ENCODE data around the gene TEDC1.

TEDC1 gene

DNA sequence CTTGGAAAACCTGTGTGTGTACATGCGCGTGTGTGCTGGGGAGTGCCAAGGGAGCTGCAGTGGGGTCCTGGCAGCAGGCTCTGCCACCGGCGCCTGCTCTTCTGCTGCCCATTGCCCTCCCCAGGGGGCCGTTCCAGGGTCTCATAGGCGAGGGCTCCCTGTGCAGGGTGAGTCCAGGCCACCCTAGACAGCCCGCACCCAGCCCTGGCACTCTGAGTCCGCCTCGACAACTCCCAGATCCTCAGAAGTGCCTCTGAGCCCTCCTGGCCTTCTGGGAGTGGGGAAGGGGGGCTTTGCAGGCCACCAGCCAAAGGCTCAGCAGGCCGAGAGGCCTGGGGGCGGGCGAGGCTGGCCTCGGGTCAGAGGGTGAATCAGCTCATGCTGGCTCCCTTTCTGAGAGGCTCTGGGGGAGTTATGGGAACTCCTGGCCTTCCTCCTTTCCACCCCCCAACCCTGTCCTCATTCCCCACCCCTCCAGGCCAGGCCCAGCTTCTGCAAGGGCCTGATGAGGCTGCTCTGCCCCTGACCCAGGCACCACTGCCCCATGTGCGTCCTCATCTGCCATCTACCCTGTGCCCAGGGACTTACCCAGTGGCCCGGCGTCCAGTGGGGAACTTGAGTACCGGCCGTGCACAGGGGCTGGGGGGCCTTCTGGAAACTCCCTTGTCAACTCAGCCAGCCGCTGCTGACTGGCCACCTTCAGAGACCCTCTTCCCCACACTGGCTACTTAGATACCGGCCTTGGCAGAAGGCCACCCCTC is 2.1 kb upstream of the TEDC1 start:
- no peak for TF ChIP-seq ZNF274 (IDR thresholded peaks at IDR 0.05; ENCODE audit: low read depth, low read length)
- H3K4me3 ChIP-seq (ENCODE audit: low read length) = no peak overlapping the region; the same call in 1 of the 2 replicates

DNA sequence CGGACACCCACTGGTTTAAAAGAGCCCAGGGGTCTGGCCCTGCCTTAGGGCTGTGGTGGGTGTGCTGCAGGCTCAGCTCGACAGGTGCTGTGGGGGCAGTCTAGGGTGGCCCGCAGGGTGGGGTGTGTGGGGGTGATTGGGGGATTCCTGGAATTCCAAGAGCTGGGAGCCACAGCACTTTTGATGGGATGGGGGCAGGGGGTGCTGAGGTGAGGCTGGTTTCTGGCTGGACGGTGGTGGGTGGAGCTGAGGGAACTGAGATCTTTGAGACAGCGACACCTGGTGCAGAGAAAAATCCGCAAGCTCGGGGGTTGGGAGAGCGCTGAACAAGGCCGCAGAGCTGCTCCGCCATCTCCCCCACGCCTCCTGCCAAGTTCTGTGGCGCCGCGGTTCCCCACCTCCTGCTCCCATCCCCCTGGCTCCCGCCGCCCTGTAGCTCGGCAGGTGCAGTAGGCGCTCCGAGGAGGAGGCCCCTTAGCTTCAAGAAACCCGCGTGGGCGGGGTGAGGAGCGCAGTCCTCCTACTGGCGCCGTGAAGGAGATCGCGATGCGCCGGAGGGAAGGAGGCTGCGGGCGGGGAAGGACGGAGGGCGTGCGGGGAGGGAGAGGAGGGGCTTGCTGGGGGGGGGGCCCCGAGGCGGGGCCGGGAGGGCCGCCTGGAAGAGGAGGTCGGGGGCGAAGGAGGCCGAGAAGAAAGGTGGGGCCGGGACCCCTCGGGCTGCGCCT is 1.3 kb upstream of the TEDC1 start:
- H3K4me3 ChIP-seq (ENCODE audit: low read length) = peak overlapping the region; percentile 76; the same call in 1 of the 2 replicates
- TF ChIP-seq ZNF274 (IDR thresholded peaks at IDR 0.05; ENCODE audit: low read depth, low read length) = no peak

DNA sequence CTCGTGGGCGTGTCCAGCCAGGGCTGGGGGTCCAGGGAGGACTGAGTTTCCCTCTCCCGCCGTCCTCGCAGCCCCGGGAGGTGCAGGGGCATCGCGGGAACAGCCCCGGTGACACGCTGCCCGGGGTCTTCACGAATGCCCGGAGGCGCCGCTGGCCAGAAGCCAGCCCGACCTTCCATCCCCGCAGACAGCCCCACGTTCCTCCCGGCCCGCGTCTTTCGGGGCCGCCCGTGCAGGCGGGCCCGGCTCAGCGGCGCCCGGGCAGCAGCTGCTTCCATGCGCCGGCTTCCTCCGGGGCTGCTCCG is 827 bp upstream of the TEDC1 start:
- TF ChIP-seq ZNF274 (IDR thresholded peaks at IDR 0.05; ENCODE audit: low read depth, low read length) = no peak
- H3K4me3 ChIP-seq (ENCODE audit: low read length) = peak overlapping the region; percentile 76; the same call in 1 of the 2 replicates

DNA sequence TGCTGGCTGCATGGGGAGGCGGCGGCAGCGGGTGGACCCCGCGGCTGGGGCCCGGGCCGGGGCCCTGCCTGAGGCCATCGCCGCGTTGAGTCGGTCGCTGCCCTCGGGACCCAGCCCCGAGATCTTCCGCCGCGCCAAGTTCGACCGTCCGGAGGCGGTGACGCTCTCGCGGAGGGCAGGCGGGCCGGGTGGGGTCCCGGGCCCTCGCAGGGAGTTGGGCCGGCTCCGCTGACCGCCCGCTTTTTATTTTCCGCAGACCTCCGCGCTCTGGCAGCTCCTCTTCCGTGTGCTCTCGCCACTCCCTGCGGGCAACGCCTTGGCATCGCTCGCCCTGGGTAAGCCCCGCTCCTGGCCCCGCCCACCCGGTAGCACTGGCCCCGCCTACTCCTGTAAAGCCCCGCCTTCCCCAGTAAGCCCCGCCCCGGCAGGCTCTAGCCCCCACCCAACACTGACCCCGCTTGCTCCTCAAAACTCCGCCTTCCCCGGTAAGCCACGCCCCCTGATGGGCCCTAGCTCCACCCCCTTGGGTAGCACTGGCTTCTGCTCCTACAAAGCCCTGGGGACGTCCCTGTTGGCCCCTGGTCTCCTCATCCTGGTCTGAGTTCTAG is 424 bp downstream of the TEDC1 start:
- no peak for TF ChIP-seq ZNF274 (IDR thresholded peaks at IDR 0.05; ENCODE audit: low read depth, low read length)
- peak overlapping the region; percentile 92 for H3K4me3 ChIP-seq (ENCODE audit: low read length)

DNA sequence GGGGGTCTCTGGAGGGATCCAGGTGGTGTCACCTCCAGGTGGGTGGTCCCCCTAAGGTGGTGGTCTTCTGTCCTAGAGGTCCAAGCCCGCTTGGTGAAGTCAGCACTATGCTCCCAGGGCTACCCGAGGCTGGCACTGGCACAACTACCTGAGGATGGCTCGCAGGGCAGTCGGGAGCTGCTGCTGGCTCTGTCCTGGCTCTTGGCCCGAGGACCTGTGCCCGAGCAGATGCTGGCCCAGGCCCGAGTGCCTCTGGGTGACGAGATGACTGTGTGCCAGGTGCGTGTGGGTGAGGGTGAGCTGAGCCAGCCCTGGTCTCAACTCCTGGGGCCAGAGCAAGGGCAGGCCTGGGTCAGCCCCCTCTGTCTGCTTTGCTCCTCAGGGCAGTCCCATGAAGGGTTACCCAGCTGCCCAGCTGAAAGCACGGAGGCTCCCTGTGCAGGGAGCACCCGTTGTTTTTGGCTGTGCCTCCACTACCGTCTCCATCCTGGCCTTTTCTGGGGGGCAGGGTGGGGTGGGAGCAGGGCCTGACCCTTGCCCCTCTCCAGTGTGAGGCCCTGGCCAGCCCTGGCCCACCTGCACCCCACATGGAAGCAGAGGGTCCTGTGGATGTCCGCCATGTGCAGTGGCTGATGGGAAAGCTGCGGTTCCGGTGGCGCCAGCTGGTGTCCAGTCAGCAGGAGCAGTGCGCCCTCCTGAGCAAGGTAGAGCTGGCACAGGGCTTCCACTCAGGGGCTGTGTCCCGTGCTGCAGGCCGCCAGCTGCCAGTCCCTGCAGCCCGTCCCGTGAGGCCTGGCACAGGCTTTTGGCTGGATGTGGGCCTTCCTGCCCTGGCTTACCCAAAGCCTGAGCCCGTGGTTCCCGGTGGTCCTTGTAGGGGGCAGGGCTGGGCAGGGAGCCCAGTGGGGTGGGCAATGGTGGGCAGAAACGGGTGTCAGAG is 1.3 kb downstream of the TEDC1 start:
- H3K4me3 ChIP-seq (ENCODE audit: low read length) = peak overlapping the region; percentile 43; the same call in 1 of the 2 replicates

DNA sequence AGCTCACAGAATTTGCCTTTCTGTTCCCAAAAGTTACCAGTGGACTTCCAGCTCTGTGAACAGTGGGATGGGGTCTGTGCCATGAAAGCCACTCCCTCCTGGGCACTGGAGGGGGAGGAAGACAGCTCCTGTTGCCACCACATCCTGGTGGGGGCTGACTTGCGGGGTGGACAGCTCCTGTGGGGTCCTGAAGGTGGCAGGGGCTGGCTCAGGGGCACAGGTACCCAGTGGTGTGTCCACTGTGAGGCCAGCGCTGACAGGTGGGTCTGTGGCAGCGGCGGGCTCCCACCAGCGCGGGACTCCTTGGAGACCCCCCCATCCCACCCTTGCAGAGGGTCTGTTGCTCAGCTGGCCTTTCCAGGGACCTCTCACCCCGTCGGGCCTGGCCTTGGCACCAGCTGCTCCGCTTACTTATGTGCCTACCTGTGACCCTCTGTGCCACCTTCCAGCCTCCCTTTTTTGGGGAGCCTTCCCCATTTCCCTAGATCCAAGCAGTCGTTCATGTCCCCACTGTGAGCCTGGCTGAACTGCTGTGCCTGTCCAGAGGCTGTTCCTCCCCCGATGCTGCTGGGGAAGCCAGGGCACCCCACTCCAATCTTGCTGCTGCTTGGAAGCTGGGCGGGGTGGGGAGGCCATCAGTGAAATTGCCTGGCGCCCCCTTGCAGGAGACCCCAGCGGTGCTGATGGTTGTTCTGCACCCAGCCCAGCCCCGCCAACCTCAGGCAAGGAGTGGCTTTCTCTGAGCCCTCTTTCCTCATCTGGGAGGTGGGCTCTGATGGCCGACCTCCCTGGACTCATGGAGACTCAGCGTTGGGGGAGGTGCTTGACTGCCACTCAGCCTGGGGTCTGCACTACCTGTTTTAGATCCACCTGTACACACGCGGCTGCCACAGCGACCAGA is 2.2 kb downstream of the TEDC1 start:
- TF ChIP-seq ZNF274 (IDR thresholded peaks at IDR 0.05; ENCODE audit: low read depth, low read length) = no peak
- no peak overlapping the region for H3K4me3 ChIP-seq (ENCODE audit: low read length)

More for the DNA sequence above, 1.3 kb downstream of the TEDC1 start:
- no peak for TF ChIP-seq ZNF274 (IDR thresholded peaks at IDR 0.05; ENCODE audit: low read depth, low read length)

DNA sequence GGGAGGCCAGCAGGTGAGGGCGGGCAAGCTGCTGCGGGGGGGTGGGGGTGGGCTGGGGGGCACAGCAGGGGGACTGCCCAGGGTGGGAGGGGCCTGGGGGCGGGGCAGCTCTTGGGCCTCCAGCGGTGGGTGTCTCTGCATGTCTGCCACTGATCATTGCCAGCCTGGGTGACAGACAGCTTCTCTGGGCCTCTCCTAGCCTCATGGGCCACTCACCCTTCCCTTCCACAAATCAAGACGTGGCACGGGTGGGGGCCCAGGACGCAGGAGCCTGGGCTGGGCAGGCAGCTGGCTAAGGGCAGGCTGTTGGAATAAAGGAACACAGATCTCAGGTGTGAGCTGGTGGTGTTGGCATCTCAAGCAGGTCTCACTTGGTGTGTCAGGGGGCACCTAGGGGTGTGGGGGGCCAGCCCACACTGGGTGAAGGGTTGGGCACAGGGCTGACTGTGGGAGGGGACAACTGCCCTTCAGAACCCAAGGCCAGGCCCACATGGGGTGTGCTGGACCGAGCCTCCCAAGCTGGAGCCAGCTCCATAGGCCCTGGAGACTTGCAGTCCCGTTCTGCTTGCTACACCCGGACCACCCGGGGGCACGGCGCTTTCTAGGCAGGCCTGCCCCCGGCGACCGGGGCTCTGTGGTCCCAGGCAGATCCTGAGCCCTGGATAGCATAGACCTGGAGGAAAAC is 3.0 kb downstream of the TEDC1 start:
- no peak for TF ChIP-seq ZNF274 (IDR thresholded peaks at IDR 0.05; ENCODE audit: low read depth, low read length)
- no peak overlapping the region for H3K4me3 ChIP-seq (ENCODE audit: low read length)

DNA sequence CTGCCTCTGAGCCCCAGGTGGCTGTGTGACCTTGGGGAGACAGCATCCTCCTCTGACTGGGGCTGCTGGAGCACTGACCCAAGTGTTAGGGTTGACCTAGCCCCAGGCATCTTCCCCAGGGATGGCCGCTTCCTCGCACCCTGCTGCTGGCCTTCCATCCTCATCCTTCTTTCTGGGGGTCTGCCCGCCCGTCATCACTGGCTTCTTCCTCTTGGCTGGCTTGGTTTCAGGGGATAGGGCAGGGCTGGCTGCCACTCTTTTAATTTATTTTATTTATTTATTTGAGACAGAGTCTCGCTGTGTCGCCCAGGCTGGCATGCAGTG is 3.5 kb downstream of the TEDC1 start:
- H3K4me3 ChIP-seq (ENCODE audit: low read length) = no peak overlapping the region

DNA sequence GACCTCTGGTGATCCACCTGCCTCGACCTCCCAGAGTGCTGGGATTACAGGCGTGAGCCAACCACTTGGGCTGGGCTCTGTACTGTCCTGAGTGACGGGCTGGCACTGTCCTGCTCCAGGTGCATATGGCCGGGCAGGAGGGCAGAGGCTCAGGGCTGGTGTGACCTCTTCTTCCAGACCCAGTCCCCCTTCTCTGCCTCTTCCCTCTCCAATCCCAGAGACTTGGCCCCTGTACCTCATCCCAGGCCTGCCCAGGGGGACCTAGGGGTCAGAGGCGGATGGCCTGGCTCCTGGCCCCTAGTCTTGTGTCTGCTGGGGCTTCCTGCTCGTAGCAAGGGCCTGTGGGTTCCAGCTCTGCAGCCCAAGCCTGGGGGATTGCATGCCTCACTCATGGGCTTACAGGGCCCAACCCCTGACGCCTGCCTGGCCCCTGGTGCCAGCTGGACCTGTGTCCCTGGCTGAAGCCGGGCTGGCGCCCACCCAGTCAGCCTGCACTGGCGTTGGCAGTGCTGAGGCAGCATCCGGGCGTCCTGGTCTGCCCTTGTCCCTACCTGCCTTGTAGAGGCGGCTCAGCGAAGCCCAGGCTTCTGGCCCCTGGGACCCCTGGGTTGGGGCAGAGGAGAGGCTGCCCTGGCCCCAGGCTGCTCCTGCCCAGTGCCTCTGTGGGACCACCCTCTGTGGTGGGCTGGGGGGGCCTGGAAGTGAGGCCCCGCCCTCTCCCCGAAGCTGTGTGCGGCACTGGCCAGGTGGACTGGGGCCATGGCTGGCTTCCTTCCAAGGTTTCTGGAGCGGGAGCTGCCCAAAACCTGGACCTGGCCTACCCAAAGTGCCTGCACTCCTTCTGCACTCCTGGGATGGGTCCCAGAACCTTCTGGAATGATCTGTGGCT is 4.3 kb downstream of the TEDC1 start:
- H3K4me3 ChIP-seq (ENCODE audit: low read length) = no peak overlapping the region
- TF ChIP-seq ZNF274 (IDR thresholded peaks at IDR 0.05; ENCODE audit: low read depth, low read length) = no peak

More for the DNA sequence above, 3.5 kb downstream of the TEDC1 start:
- no peak for TF ChIP-seq ZNF274 (IDR thresholded peaks at IDR 0.05; ENCODE audit: low read depth, low read length)

DNA sequence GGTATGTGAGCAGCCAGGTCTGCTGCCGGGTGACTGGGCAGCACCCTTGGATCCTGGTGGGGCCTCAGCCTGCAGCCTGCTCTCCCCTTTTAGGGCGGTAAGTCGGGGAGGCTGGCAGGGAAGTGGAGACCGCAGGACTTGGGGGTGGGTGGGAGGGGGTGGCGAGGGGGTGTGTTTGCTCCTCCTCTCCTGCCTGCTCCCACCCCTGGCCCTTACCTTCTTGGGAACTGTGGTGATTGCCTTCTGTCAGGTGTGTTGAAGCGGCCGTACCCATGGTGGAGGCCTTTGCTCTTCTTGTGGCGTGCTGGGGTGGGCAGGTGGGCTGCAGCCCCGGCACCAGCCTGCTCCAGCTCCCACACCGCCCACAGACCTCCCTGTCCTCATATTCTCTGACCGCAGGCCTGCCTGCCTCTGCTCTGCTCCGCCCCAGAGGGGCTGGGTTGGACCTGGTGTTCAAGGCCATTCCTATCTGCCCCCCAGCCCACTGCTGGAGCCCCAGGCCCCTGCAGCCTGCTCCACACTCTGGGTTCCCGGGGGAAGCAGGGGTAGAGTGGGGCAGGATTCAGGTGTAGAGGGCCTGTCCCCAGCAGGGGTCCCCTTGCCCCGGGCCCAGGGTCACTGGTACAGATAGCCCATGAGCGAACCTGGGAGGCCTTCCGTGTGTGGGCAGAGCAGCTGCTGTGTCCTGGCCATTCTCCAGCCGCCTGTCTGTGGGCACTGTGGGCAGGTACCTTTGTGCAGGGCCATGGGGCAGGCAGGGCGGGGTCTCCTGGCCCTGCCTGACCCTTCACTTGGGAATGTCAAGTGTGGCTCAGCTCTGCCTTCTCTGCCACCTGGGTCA is 5.2 kb downstream of the TEDC1 start:
- no peak overlapping the region for H3K4me3 ChIP-seq (ENCODE audit: low read length)
- TF ChIP-seq ZNF274 (IDR thresholded peaks at IDR 0.05; ENCODE audit: low read depth, low read length) = no peak
